ENCODE measurements around the gene RPL11. TPM values are rescaled to one million over a fixed set of nuclear protein-coding genes. Genes with fewer than 3 reads are reported as not detected.

Gene RPL11
- total and polyA plus RNA-seq, 2 experiments from 2014 or later = 1,126 to 1,484 TPM

- TF ChIP-seq REST (IDR thresholded peaks at IDR 0.05; ENCODE audit: unreplicated experiment) (no peak), EZH2phosphoT487 (IDR thresholded peaks at IDR 0.05; ENCODE audit: unreplicated experiment) (no peak)
These were observed 46.3 kb upstream of the RPL11 start (continued) for GRCh38 chr1:23645338-23645737.

GRCh38 chr1:23646091-23646490 lies 45.5 kb upstream of the RPL11 start:
- Histone ChIP-seq H3K4me1 (ENCODE audit: insufficient read depth) (no peaks in the 10 kb centered on the region), H4K20me1 (replicated peaks; ENCODE audit: insufficient read depth) (no peaks in the 10 kb centered on the region), H3K79me2 (replicated peaks; ENCODE audit: insufficient read depth) (no peaks in the 10 kb centered on the region), H3K4me3 (no peak overlapping the region), H3K4me2 (no peak overlapping the region), H2AFZ (no peak overlapping the region), H3F3A (replicated peaks; ENCODE audit: low read depth) (no peaks in the 10 kb centered on the region), H3K27ac (ENCODE audit: low read depth) (no peak overlapping the region), H3K27me3 (ENCODE audit: insufficient read depth) (no peaks in the 10 kb centered on the region), H3K36me3 (ENCODE audit: insufficient read depth) (no peaks in the 10 kb centered on the region), H3K9me2 (ENCODE audit: insufficient read depth) (0 out of 2 replicates have a peak, but pooled peaks cover 3% of the 10 kb centered on the region)
- Mint-ChIP-seq H3K4me1 (peaks cover 10% of the 10 kb centered on the region; the same call in 1 of the 3 replicates), H3K9me3 (no peaks in the 10 kb centered on the region), H3K4me3 (no peak overlapping the region), H3K27ac (no peak overlapping the region), H3K27me3 (ENCODE audit: insufficient read depth, low read depth, poor library complexity) (peaks cover 5% of the 10 kb centered on the region), H3K36me3 (ENCODE audit: low read depth) (no peaks in the 10 kb centered on the region)
- no peak for DNase-seq (ENCODE audit: low spot score)
- ATAC-seq = no peak
- no peak for TF ChIP-seq STAT1 (IDR thresholded peaks at IDR 0.05; ENCODE audit: unreplicated experiment)
- TF ChIP-seq CREB1 (CRISPR knock-in tag; IDR thresholded peaks at IDR 0.05; ENCODE audit: low read depth) = no peak

- H3K27ac ChIP-seq (ENCODE audit: low read depth) = no peak overlapping the region
- Mint-ChIP-seq H3K4me1 (peaks cover 10% of the 10 kb centered on the region; the same call in 1 of the 3 replicates), H3K9me3 (no peaks in the 10 kb centered on the region), H3K36me3 (ENCODE audit: low read depth) (no peaks in the 10 kb centered on the region), H3K4me3 (no peak overlapping the region), H3K27me3 (ENCODE audit: insufficient read depth, low read depth, poor library complexity) (peaks cover 5% of the 10 kb centered on the region), H3K27ac (no peak overlapping the region)
- H3K4me1 ChIP-seq (ENCODE audit: insufficient read depth) = no peaks in the 10 kb centered on the region
- no peaks in the 10 kb centered on the region for H3F3A ChIP-seq (replicated peaks; ENCODE audit: low read depth)
- H3K9me2 ChIP-seq (ENCODE audit: insufficient read depth) = 0 out of 2 replicates have a peak, but pooled peaks cover 3% of the 10 kb centered on the region
- H4K20me1 ChIP-seq (replicated peaks; ENCODE audit: insufficient read depth) = no peaks in the 10 kb centered on the region
- ATAC-seq = no peak
- no peaks in the 10 kb centered on the region for H3K27me3 ChIP-seq (ENCODE audit: insufficient read depth)
- H3K79me2 ChIP-seq (replicated peaks; ENCODE audit: insufficient read depth) = no peaks in the 10 kb centered on the region
- no peak for TF ChIP-seq CTCF (conservative IDR thresholded peaks at IDR 0.05; ENCODE audit: low read depth in 2 of 2)
- no peak for TF ChIP-seq EZH2 (IDR thresholded peaks at IDR 0.05; ENCODE audit: low read depth, unreplicated experiment)
- TF ChIP-seq REST (IDR thresholded peaks at IDR 0.05; ENCODE audit: unreplicated experiment) = no peak
- no peak for TF ChIP-seq JUNB (IDR thresholded peaks at IDR 0.05; ENCODE audit: unreplicated experiment)
- no peak for TF ChIP-seq CREB1 (CRISPR knock-in tag; IDR thresholded peaks at IDR 0.05; ENCODE audit: low read depth)
- no peak for TF ChIP-seq NANOG (IDR thresholded peaks at IDR 0.05; ENCODE audit: borderline replicate concordance)
- TF ChIP-seq ETS1 (IDR thresholded peaks at IDR 0.05) = no peak
- no peaks in the 10 kb centered on the region for H3K36me3 ChIP-seq (ENCODE audit: insufficient read depth)
- H2AFZ ChIP-seq = no peak overlapping the region
- no peak overlapping the region for H3K4me2 ChIP-seq
- H3K4me3 ChIP-seq = no peak overlapping the region
- DNase-seq (ENCODE audit: low spot score) = no peak
These were observed 45.1 kb upstream of the RPL11 start for GRCh38 chr1:23646541-23646940.
